ENCODE results near the gene FGFR2.

- no peak for TF ChIP-seq CTCF (IDR thresholded peaks at IDR 0.05; ENCODE audit: low read depth, low read length, missing input control)
- no peak for TF ChIP-seq FOXA2 (IDR thresholded peaks at IDR 0.05)
These were observed 157.8 kb downstream of the FGFR2 start for GRCh38 chr10:121440461-121440860.

Data from liver (tissue), 2 donors.